Measurements from ENCODE around the gene OR51A7. TPM values are rescaled to one million over a fixed set of nuclear protein-coding genes. Genes with fewer than 3 reads are reported as not detected.
"Not testable (repeated sequence)": the region's sequence is repeated elsewhere in the genome, so short reads cannot be mapped to it uniquely, and the experiment has no call there.

OR51A7 gene, protein sequence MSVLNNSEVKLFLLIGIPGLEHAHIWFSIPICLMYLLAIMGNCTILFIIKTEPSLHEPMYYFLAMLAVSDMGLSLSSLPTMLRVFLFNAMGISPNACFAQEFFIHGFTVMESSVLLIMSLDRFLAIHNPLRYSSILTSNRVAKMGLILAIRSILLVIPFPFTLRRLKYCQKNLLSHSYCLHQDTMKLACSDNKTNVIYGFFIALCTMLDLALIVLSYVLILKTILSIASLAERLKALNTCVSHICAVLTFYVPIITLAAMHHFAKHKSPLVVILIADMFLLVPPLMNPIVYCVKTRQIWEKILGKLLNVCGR
- total RNA-seq (not detected in 2 replicates), polyA plus RNA-seq (not detected in 2 replicates), polyA minus RNA-seq (not detected in 2 replicates)
- not detected for total RNA-seq (2013)

DNA sequence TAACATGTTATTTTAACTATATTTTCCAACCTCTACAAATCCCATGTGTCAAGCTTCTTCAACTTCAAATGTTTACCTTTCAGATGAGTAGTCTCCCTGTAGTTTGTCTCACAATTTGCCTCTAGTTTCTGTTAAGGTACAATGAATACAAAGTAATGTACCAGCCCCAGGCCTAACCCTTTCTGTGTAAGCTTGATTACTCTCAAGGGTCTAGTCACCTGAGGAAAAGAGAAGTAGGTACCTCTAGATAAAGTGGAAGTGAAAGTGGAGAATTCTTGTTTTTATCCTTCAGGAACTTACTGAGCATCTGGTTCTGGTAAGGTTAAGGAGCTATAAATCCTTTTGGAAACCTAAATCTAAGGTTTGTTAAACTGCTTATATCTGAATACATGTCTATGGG is at the start of gene OR51A7:
TSS of gene OR51A7 (plus strand) at position 300 of the 400 bp plus-strand sequence. CDS start 3,587 bp downstream, outside the sequence.
- no peaks in the 10 kb centered on the region for H4K20me1 ChIP-seq (ENCODE audit: control insufficient read depth, insufficient read depth, low read length, poor library complexity, severe bottlenecking)
- no peaks in the 10 kb centered on the region for H3K9me3 Mint-ChIP-seq (ENCODE audit: insufficient read depth)
- H3K79me2 ChIP-seq (ENCODE audit: control insufficient read depth, insufficient read depth, low read length), result no peaks in the 10 kb centered on the region
- H3K4me1 Mint-ChIP-seq, result peaks cover 5% of the 10 kb centered on the region
- intact Hi-C loops (cut with micrococcal nuclease), result no loop called here
- H3K4me3 Mint-ChIP-seq, result no peak within 1 kb of the TSS
- peaks cover 0 to 7% of the 10 kb centered on the region in 2 donors for H3K4me1 ChIP-seq (ENCODE audit: control insufficient read depth in 2 of 2, insufficient read depth in 2 of 2, low read length in 2 of 2)
- no peak within 1 kb of the TSS for H3K4me3 ChIP-seq (ENCODE audit: control extremely low read depth in 1 of 5, extremely low read depth in 1 of 5, insufficient read depth in 1 of 5, low read depth in 2 of 5, low read length in 4 of 5)
- no peak within 1 kb of the TSS for H3K27ac ChIP-seq (ENCODE audit: low read length in 2 of 2)
- peak within 1 kb of the TSS; percentile 23 for H3K27ac Mint-ChIP-seq
- no peak for ATAC-seq (ENCODE audit: low read depth)
- POLR2A ChIA-PET, result no interaction called here
- CTCF ChIA-PET, result no interaction called here
- peak; percentile 36 for DNase-seq
- no peaks in the 10 kb centered on the region for H3K9me3 ChIP-seq (ENCODE audit: control extremely low read depth in 1 of 3, control insufficient read depth in 2 of 3, insufficient read depth in 1 of 3, low read length in 2 of 3)
- no peaks in the 10 kb centered on the region for H3K27me3 ChIP-seq (replicated peaks in 1 of 4; ENCODE audit: control extremely low read depth in 1 of 4, control insufficient read depth in 3 of 4, insufficient read depth in 4 of 4, low read length in 3 of 4)
- no peak within 1 kb of the TSS for H3K9ac ChIP-seq (ENCODE audit: low read length)
- H3K27me3 Mint-ChIP-seq, result peaks cover 4% of the 10 kb centered on the region
- no peak within 1 kb of the TSS for H2AFZ ChIP-seq (ENCODE audit: insufficient read depth, low read depth, low read length, poor library complexity, severe bottlenecking)
- TF ChIP-seq EZH2 (IDR thresholded peaks at IDR 0.05; ENCODE audit: borderline replicate concordance, insufficient read depth, low read depth, low read length, poor library complexity, severe bottlenecking) (no peak), CTCF (IDR thresholded peaks at IDR 0.05) (no peak)
- no peaks in the 10 kb centered on the region for H3K36me3 ChIP-seq (replicated peaks in 1 of 2; ENCODE audit: control extremely low read depth in 1 of 2, control insufficient read depth in 1 of 2, extremely low read depth in 1 of 2, insufficient read depth in 2 of 2, low read length in 1 of 2)
- H3K4me2 ChIP-seq (replicated peaks; ENCODE audit: low read depth, low read length, poor library complexity, severe bottlenecking), result no peak within 1 kb of the TSS

DNA sequence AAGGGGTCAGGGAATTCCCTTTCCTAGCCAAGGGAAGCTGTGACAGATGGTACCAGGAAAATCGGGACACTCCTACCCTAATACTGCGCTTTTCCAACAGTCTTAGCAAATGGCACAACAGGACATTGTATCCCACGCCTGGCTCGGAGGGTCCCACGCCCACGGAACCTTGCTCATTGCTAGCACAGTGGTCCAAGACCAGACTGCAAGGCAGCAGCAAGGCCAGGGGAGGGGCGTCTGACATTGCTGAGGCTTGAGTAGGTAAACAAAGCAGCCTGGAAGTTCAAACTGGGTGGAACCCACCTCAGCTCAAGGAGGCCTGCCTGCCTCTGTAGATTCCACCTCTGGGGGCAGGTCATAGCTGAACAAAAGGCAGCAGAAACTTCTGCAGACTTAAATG is 49.3 kb upstream of the OR51A7 start:
- CTCF ChIA-PET; POLR2A ChIA-PET; H3K27ac Mint-ChIP-seq; H3K9me3 ChIP-seq (ENCODE audit: control extremely low read depth in 1 of 3, control insufficient read depth in 2 of 3, insufficient read depth in 1 of 3, low read length in 2 of 3); H3K4me3 ChIP-seq (ENCODE audit: control extremely low read depth in 1 of 5, extremely low read depth in 1 of 5, insufficient read depth in 1 of 5, low read depth in 2 of 5, low read length in 4 of 5); H3K4me1 ChIP-seq (ENCODE audit: control insufficient read depth in 2 of 2, insufficient read depth in 2 of 2, low read length in 2 of 2); intact Hi-C loops (cut with micrococcal nuclease); H3K9me3 Mint-ChIP-seq (ENCODE audit: insufficient read depth); H4K20me1 ChIP-seq (ENCODE audit: control insufficient read depth, insufficient read depth, low read length, poor library complexity, severe bottlenecking); H3K4me1 Mint-ChIP-seq; H3K4me3 Mint-ChIP-seq; H3K79me2 ChIP-seq (ENCODE audit: control insufficient read depth, insufficient read depth, low read length); H3K27ac ChIP-seq (ENCODE audit: low read length in 2 of 2); H3K9ac ChIP-seq (ENCODE audit: low read length); DNase-seq; ATAC-seq (ENCODE audit: low read depth); H3K4me2 ChIP-seq (replicated peaks; ENCODE audit: low read depth, low read length, poor library complexity, severe bottlenecking); H2AFZ ChIP-seq (ENCODE audit: insufficient read depth, low read depth, low read length, poor library complexity, severe bottlenecking); H3K36me3 ChIP-seq (replicated peaks in 1 of 2; ENCODE audit: control extremely low read depth in 1 of 2, control insufficient read depth in 1 of 2, extremely low read depth in 1 of 2, insufficient read depth in 2 of 2, low read length in 1 of 2); H3K27me3 ChIP-seq (replicated peaks in 1 of 4; ENCODE audit: control extremely low read depth in 1 of 4, control insufficient read depth in 3 of 4, insufficient read depth in 4 of 4, low read length in 3 of 4): not testable (repeated sequence)
- WGBS (ENCODE audit: insufficient coverage), result 87% methylated on average over 5 of the region's 7 CpGs
- H3K27me3 Mint-ChIP-seq, result peaks cover 11% of the 10 kb centered on the region

Measured in B cell (primary cell).